Activated CD4-positive, alpha-beta T cell treated with anti-CD3 and anti-CD28 coated beads for 36 hours (primary cell): ENCODE results near the gene FHIP1B. TPM values are rescaled to one million over a fixed set of nuclear protein-coding genes. Genes with fewer than 3 reads are reported as not detected.

Experiments used
- ATAC-seq: fragments of 200-7000 bp; cut with Tn5 transposase; one replicate; pipeline ENCODE4 v1.10.0; 2021; ENCODE audit warnings: mild to moderate bottlenecking, moderate library complexity
- CTCF ChIA-PET: fragments of 350-600 bp; sonication (Branson Sonifier 250); formaldehyde crosslinking; loops from one replicate; lab custom pipeline; 2021; ENCODE audit warnings: antibody characterized with exemption; lab: Charles Lee
- POLR2A ChIA-PET: fragments of 350-600 bp; sonication (Branson Sonifier 250); formaldehyde crosslinking; loops from one replicate; lab custom pipeline; 2021; ENCODE audit warnings: antibody characterized with exemption, inconsistent platforms; lab: Charles Lee
- DNase-seq: peaks from one replicate; pipeline ENCODE4 v3.0.0-alpha.2; 2020
- H3K27ac Mint-ChIP-seq: one replicate; pipeline ENCODE4 v1.8.0; 2021; ENCODE audit warnings: mixed read lengths
- H3K27me3 Mint-ChIP-seq: one replicate; pipeline ENCODE4 v1.8.0; 2021; ENCODE audit warnings: mixed read lengths
- H3K36me3 Mint-ChIP-seq: one replicate; pipeline ENCODE4 v1.8.0; 2021; ENCODE audit warnings: low read depth, mixed read lengths
- H3K4me1 Mint-ChIP-seq: one replicate; pipeline ENCODE4 v1.8.0; 2021; ENCODE audit warnings: mixed read lengths
- H3K4me3 Mint-ChIP-seq: one replicate; pipeline ENCODE4 v1.8.0; 2021; ENCODE audit warnings: mild to moderate bottlenecking, moderate library complexity, mixed read lengths
- H3K9me3 Mint-ChIP-seq: one replicate; pipeline ENCODE4 v1.8.0; 2021; ENCODE audit warnings: low read depth, mixed read lengths
- intact Hi-C, 2 experiments: fragments of 100-400 bp; cut with DNase I in 1 of 2; cut with micrococcal nuclease in 1 of 2; formaldehyde crosslinking; loops; one replicate each; pipeline versions ENCODE4 v1.14.2 to v1.15.1; 2022 to 2024; cut with DNase I, micrococcal nuclease
- total RNA-seq, 2 experiments: library from RNA; stranded (reverse); gene quantifications; one replicate each; pipeline ENCODE4 v1.2.3, GENCODE V29; 2021

FHIP1B gene
- total RNA-seq, 2 experiments from 2014 or later = 17.0 to 17.1 TPM

- Mint-ChIP-seq H3K27ac (peak overlapping the region; percentile 27), H3K4me1 (peaks cover 27% of the 10 kb centered on the region), H3K27me3 (no peaks in the 10 kb centered on the region), H3K4me3 (no peak overlapping the region), H3K9me3 (no peaks in the 10 kb centered on the region), H3K36me3 (peaks cover 12% of the 10 kb centered on the region)
- ATAC-seq (peak; percentile 47), DNase-seq (peak; percentile 16)
- intact Hi-C loops = no loop called here
- CTCF ChIA-PET = interaction anchor here (1.7 kb wide), 1 partner anchor 8 kb away, joined by 4 read pairs; no protein-coding TSS in a partner anchor
- POLR2A ChIA-PET = no interaction called here
These were observed 31.1 kb downstream of the FHIP1B start for GRCh38 chr11:6203327-6203726.

GRCh38 chr11:6202041-6202440 is 32.4 kb downstream of the FHIP1B start:
- Mint-ChIP-seq H3K27me3 (no peaks in the 10 kb centered on the region), H3K36me3 (peaks cover 12% of the 10 kb centered on the region), H3K27ac (no peak overlapping the region), H3K4me3 (no peak overlapping the region), H3K4me1 (peaks cover 29% of the 10 kb centered on the region), H3K9me3 (no peaks in the 10 kb centered on the region)
- CTCF ChIA-PET = interaction anchor here (0.6 kb wide), 1 partner anchor 553 kb away, joined by 3 read pairs; no protein-coding TSS in a partner anchor
- ATAC-seq = no peak
- POLR2A ChIA-PET = no interaction called here
- DNase-seq = no peak
- intact Hi-C loops = no loop called here

GRCh38 chr11:6201481-6201880 is 33.0 kb downstream of the FHIP1B start:
- CTCF ChIA-PET = no interaction called here
- DNase-seq = no peak
- peak; percentile 77 for ATAC-seq
- H3K36me3 Mint-ChIP-seq = peaks cover 11% of the 10 kb centered on the region
- H3K4me1 Mint-ChIP-seq = peaks cover 31% of the 10 kb centered on the region
- no peaks in the 10 kb centered on the region for H3K9me3 Mint-ChIP-seq
- H3K27ac Mint-ChIP-seq = no peak overlapping the region
- intact Hi-C loops = no loop called here
- no peak overlapping the region for H3K4me3 Mint-ChIP-seq
- H3K27me3 Mint-ChIP-seq = no peaks in the 10 kb centered on the region
- POLR2A ChIA-PET = no interaction called here

GRCh38 chr11:6200975-6201374 is 33.5 kb downstream of the FHIP1B start:
- intact Hi-C loops = no loop called here
- H3K9me3 Mint-ChIP-seq = no peaks in the 10 kb centered on the region
- H3K27me3 Mint-ChIP-seq = peaks cover 2% of the 10 kb centered on the region
- H3K4me1 Mint-ChIP-seq = peaks cover 36% of the 10 kb centered on the region
- peaks cover 8% of the 10 kb centered on the region for H3K36me3 Mint-ChIP-seq
- no peak for ATAC-seq
- no peak for DNase-seq
- ChIA-PET CTCF (no interaction called here), POLR2A (no interaction called here)
- H3K27ac Mint-ChIP-seq = peak overlapping the region; percentile 27
- no peak overlapping the region for H3K4me3 Mint-ChIP-seq

GRCh38 chr11:6199174-6199810 is 35.1 kb downstream of the FHIP1B start, which contains the start of gene OR52W1:
TSS of gene OR52W1 (plus strand) at chr11:6199224. CDS start at chr11:6199224, 0 bp downstream.
- CTCF ChIA-PET = no interaction called here
- ATAC-seq (no peak), DNase-seq (no peak)
- Mint-ChIP-seq H3K9me3 (no peaks in the 10 kb centered on the region), H3K27ac (no peak within 1 kb of the TSS), H3K4me1 (peaks cover 32% of the 10 kb centered on the region), H3K36me3 (no peaks in the 10 kb centered on the region), H3K27me3 (peaks cover 2% of the 10 kb centered on the region), H3K4me3 (no peak within 1 kb of the TSS)
- intact Hi-C loops = no loop called here
- POLR2A ChIA-PET = no interaction called here

GRCh38 chr11:6197466-6198200 is 36.8 kb downstream of the FHIP1B start:
- POLR2A ChIA-PET = no interaction called here
- intact Hi-C loops = no loop called here
- no peak overlapping the region for H3K27ac Mint-ChIP-seq

GRCh38 chr11:6196396-6196795 is 38.0 kb downstream of the FHIP1B start:
- Mint-ChIP-seq H3K9me3 (no peaks in the 10 kb centered on the region), H3K27ac (no peak overlapping the region), H3K4me1 (peaks cover 16% of the 10 kb centered on the region), H3K36me3 (no peaks in the 10 kb centered on the region), H3K4me3 (no peak overlapping the region), H3K27me3 (peaks cover 2% of the 10 kb centered on the region)
- intact Hi-C loops = no loop called here
- peak; percentile 80 for ATAC-seq
- ChIA-PET CTCF (interaction anchor here (1.4 kb wide), 1 partner anchor 8 kb away, joined by 4 read pairs; no protein-coding TSS in a partner anchor), POLR2A (no interaction called here)
- no peak for DNase-seq

More at GRCh38 chr11:6197466-6198200, 36.8 kb downstream of the FHIP1B start:
- H3K4me1 Mint-ChIP-seq = peaks cover 16% of the 10 kb centered on the region
- ATAC-seq (no peak), DNase-seq (no peak)
- H3K4me3 Mint-ChIP-seq = no peak overlapping the region
- H3K27me3 Mint-ChIP-seq = peaks cover 2% of the 10 kb centered on the region
- H3K36me3 Mint-ChIP-seq = no peaks in the 10 kb centered on the region
- CTCF ChIA-PET = interaction anchor here (0.5 to 0.6 kb wide), 2 partner anchors 31 to 165 kb away, joined by 3 read pairs; no protein-coding TSS in a partner anchor
- H3K9me3 Mint-ChIP-seq = no peaks in the 10 kb centered on the region

GRCh38 chr11:6194065-6194581 is 40.3 kb downstream of the FHIP1B start:
- no peak overlapping the region for H3K4me3 Mint-ChIP-seq
- ATAC-seq (peak; percentile 24), DNase-seq (no peak)
- intact Hi-C loops = no loop called here
- ChIA-PET CTCF (no interaction called here), POLR2A (no interaction called here)
- H3K27ac Mint-ChIP-seq = no peak overlapping the region
- H3K9me3 Mint-ChIP-seq = no peaks in the 10 kb centered on the region
- H3K36me3 Mint-ChIP-seq = no peaks in the 10 kb centered on the region
- peaks cover 9% of the 10 kb centered on the region for H3K4me1 Mint-ChIP-seq
- H3K27me3 Mint-ChIP-seq = peaks cover 2% of the 10 kb centered on the region

GRCh38 chr11:6191742-6192141 is 42.7 kb downstream of the FHIP1B start:
- no peaks in the 10 kb centered on the region for H3K36me3 Mint-ChIP-seq
- DNase-seq (no peak), ATAC-seq (no peak)
- H3K27me3 Mint-ChIP-seq = peaks cover 2% of the 10 kb centered on the region
- no peaks in the 10 kb centered on the region for H3K9me3 Mint-ChIP-seq
- ChIA-PET POLR2A (no interaction called here), CTCF (no interaction called here)
- peaks cover 8% of the 10 kb centered on the region for H3K4me1 Mint-ChIP-seq
- intact Hi-C loops = no loop called here
- H3K27ac Mint-ChIP-seq = no peak overlapping the region
- H3K4me3 Mint-ChIP-seq = no peak overlapping the region

GRCh38 chr11:6175440-6175839 is 59.0 kb downstream of the FHIP1B start:
- no peak overlapping the region for H3K27ac Mint-ChIP-seq
- no peak for DNase-seq
- no peaks in the 10 kb centered on the region for H3K9me3 Mint-ChIP-seq
- ATAC-seq = no peak
- ChIA-PET POLR2A (no interaction called here), CTCF (interaction anchor here (0.6 kb wide), 1 partner anchor 33 kb away, joined by 3 read pairs; no protein-coding TSS in a partner anchor)
- H3K4me1 Mint-ChIP-seq = peaks cover 2% of the 10 kb centered on the region
- H3K36me3 Mint-ChIP-seq = no peaks in the 10 kb centered on the region
- intact Hi-C loops = no loop called here
- H3K27me3 Mint-ChIP-seq = peaks cover under 1% of the 10 kb centered on the region
- H3K4me3 Mint-ChIP-seq = no peak overlapping the region

GRCh38 chr11:6170226-6170625 is 64.2 kb downstream of the FHIP1B start, which contains the start of gene OR52B2:
TSS of gene OR52B2 (minus strand) at chr11:6170326. CDS start at chr11:6170326, 0 bp downstream.
- intact Hi-C loops = no loop called here
- no peak for DNase-seq
- ATAC-seq = no peak
- no peak within 1 kb of the TSS for H3K27ac Mint-ChIP-seq
- H3K4me1 Mint-ChIP-seq = no peaks in the 10 kb centered on the region
- CTCF ChIA-PET = interaction anchor here (0.8 kb wide), 1 partner anchor 8 kb away, joined by 3 read pairs; no protein-coding TSS in a partner anchor
- H3K36me3 Mint-ChIP-seq = no peaks in the 10 kb centered on the region
- no peak within 1 kb of the TSS for H3K4me3 Mint-ChIP-seq
- H3K27me3 Mint-ChIP-seq = peaks cover 10% of the 10 kb centered on the region
- peaks cover 2% of the 10 kb centered on the region for H3K9me3 Mint-ChIP-seq
- POLR2A ChIA-PET = no interaction called here
